HepG2 (cell line): ENCODE results near the gene CTDSP1. TPM values are rescaled to one million over a fixed set of nuclear protein-coding genes. Genes with fewer than 3 reads are reported as not detected.

Source experiments
- FOSL2 ChIP-seq: sonication (generic); formaldehyde crosslinking; IDR thresholded peaks from 2 replicates; pipeline ENCODE4 v1.4.0; 2020; ENCODE audit warnings: missing genetic modification reagents
- GZF1 ChIP-seq: sonication (generic); formaldehyde crosslinking; IDR thresholded peaks from 2 replicates; pipeline ENCODE4 v1.5.1; 2020; ENCODE audit warnings: mild to moderate bottlenecking, missing genetic modification reagents
- KLF15 ChIP-seq: sonication (generic); formaldehyde crosslinking; IDR thresholded peaks from 2 replicates; pipeline ENCODE4 v1.8.1; 2023; ENCODE audit warnings: borderline replicate concordance, mild to moderate bottlenecking, inconsistent platforms, missing genetic modification reagents, mixed read lengths
- POLR2A ChIP-seq, 2 experiments: IDR thresholded peaks; 2 replicates each; pipeline ENCODE4 v1.6.1; 2011; ENCODE audit warnings: low read depth in 2 of 2, low read length in 2 of 2, mild to moderate bottlenecking in 1 of 2, moderate library complexity in 1 of 2; ENCODE audit not compliant: insufficient read depth in 1 of 2
- PPARG ChIP-seq: conservative IDR thresholded peaks from 2 replicates; pipeline ENCODE4 v1.6.1; 2016; ENCODE audit warnings: missing biosample characterization, missing genetic modification reagents
- SALL1 ChIP-seq: sonication (generic); formaldehyde crosslinking; IDR thresholded peaks from 2 replicates; pipeline ENCODE4 v1.8.0; 2022; ENCODE audit warnings: mild to moderate bottlenecking, missing genetic modification reagents
- SMAD9 ChIP-seq: sonication (generic); formaldehyde crosslinking; IDR thresholded peaks from 2 replicates; pipeline ENCODE4 v1.5.1; 2020; ENCODE audit warnings: mild to moderate bottlenecking, missing genetic modification reagents
- ZBTB3 ChIP-seq: sonication (generic); formaldehyde crosslinking; IDR thresholded peaks from 2 replicates; pipeline ENCODE4 v1.4.0; 2020; ENCODE audit warnings: low read depth, mild to moderate bottlenecking, moderate library complexity, missing genetic modification reagents, borderline replicate concordance
- ZFP41 ChIP-seq: sonication (generic); formaldehyde crosslinking; IDR thresholded peaks from 2 replicates; pipeline ENCODE4 v1.4.0; 2020; ENCODE audit warnings: mild to moderate bottlenecking, missing genetic modification reagents, borderline replicate concordance
- ZFX ChIP-seq: sonication (generic); formaldehyde crosslinking; IDR thresholded peaks from 2 replicates; pipeline ENCODE4 v1.4.0; 2020; ENCODE audit warnings: mild to moderate bottlenecking, low read depth, missing genetic modification reagents, moderate library complexity
- ZNF101 ChIP-seq: sonication (generic); formaldehyde crosslinking; IDR thresholded peaks from 2 replicates; pipeline ENCODE4 v1.4.0; 2020; ENCODE audit warnings: mild to moderate bottlenecking, low read depth, missing genetic modification reagents, borderline replicate concordance
- ZNF232 ChIP-seq: sonication (generic); formaldehyde crosslinking; IDR thresholded peaks from 2 replicates; pipeline ENCODE4 v1.4.0; 2020; ENCODE audit warnings: missing genetic modification reagents, borderline replicate concordance
- ZNF282 ChIP-seq: fragments of 450-650 bp; IDR thresholded peaks from 2 replicates; pipeline ENCODE4 v1.6.1; 2018; ENCODE audit not compliant: partially characterized antibody
- ZNF317 ChIP-seq: sonication (generic); formaldehyde crosslinking; IDR thresholded peaks from 2 replicates; pipeline ENCODE4 v1.5.0; 2020; ENCODE audit warnings: mild to moderate bottlenecking, missing genetic modification reagents
- ZNF383 ChIP-seq: sonication (generic); formaldehyde crosslinking; IDR thresholded peaks from 2 replicates; pipeline ENCODE4 v1.4.0; 2020; ENCODE audit warnings: missing genetic modification reagents, mild to moderate bottlenecking, borderline replicate concordance
- ZNF530 ChIP-seq: sonication (generic); formaldehyde crosslinking; IDR thresholded peaks from 2 replicates; pipeline ENCODE4 v1.5.0; 2020; ENCODE audit warnings: low read depth, mild to moderate bottlenecking, missing genetic modification reagents
- ZNF562 ChIP-seq: sonication (generic); formaldehyde crosslinking; IDR thresholded peaks from 2 replicates; pipeline ENCODE4 v1.8.0; 2022; ENCODE audit warnings: missing genetic modification reagents, borderline replicate concordance
- ZNF646 ChIP-seq: sonication (generic); formaldehyde crosslinking; IDR thresholded peaks from 2 replicates; pipeline ENCODE4 v1.9.0; 2021; ENCODE audit warnings: mild to moderate bottlenecking, missing genetic modification reagents
- ZNF75D ChIP-seq: sonication (generic); formaldehyde crosslinking; IDR thresholded peaks from 2 replicates; pipeline ENCODE4 v1.8.1; 2023; ENCODE audit warnings: missing genetic modification reagents, mild to moderate bottlenecking, borderline replicate concordance
- ZSCAN30 ChIP-seq: sonication (generic); formaldehyde crosslinking; IDR thresholded peaks from 2 replicates; pipeline ENCODE4 v1.5.0; 2020; ENCODE audit warnings: mild to moderate bottlenecking, missing genetic modification reagents
- ZZZ3 ChIP-seq: sonication (generic); formaldehyde crosslinking; IDR thresholded peaks from 2 replicates; pipeline ENCODE4 v1.4.0; 2020; ENCODE audit warnings: missing genetic modification reagents, mild to moderate bottlenecking, borderline replicate concordance
- polyA plus RNA-seq, 8 experiments: library from polyadenylated mRNA; depleted of rRNA in 3 of 8; stranded (reverse) in 7 of 8; unstranded in 1 of 8; fragments of >200 nt; fragmentation: Illumina TruSeq in 4 of 8; extraction: Trizol in 4 of 8; gene quantifications; 2 replicates each; pipeline versions ENCODE4 v1.2.1 to v1.2.3, GENCODE V29; 2011 to 2016; ENCODE audit warnings: low read depth in 4 of 8, missing spikeins in 1 of 8, mixed read lengths in 1 of 8; ENCODE audit not compliant: insufficient read depth in 1 of 8
- total RNA-seq, 5 experiments: library from RNA; depleted of rRNA; stranded (reverse); fragments of >200 nt; fragmentation: Illumina TruSeq; extraction: Trizol; gene quantifications; 2 replicates each; pipeline ENCODE4 v1.2.3, GENCODE V29; 2016; ENCODE audit warnings: low read depth in 1 of 5
- TF ChIP-seq, protein P1 (sequence below): sonication (generic); formaldehyde crosslinking; IDR thresholded peaks from 2 replicates; pipeline ENCODE4 v1.8.0; 2023; ENCODE audit warnings: mild to moderate bottlenecking, missing genetic modification reagents

CTDSP1 gene
- total and polyA plus RNA-seq, 2 of the 13 experiments (the other 11 are each of a cell fraction or from before 2014, with no cell fraction given): 91.0 to 268 TPM

DNA sequence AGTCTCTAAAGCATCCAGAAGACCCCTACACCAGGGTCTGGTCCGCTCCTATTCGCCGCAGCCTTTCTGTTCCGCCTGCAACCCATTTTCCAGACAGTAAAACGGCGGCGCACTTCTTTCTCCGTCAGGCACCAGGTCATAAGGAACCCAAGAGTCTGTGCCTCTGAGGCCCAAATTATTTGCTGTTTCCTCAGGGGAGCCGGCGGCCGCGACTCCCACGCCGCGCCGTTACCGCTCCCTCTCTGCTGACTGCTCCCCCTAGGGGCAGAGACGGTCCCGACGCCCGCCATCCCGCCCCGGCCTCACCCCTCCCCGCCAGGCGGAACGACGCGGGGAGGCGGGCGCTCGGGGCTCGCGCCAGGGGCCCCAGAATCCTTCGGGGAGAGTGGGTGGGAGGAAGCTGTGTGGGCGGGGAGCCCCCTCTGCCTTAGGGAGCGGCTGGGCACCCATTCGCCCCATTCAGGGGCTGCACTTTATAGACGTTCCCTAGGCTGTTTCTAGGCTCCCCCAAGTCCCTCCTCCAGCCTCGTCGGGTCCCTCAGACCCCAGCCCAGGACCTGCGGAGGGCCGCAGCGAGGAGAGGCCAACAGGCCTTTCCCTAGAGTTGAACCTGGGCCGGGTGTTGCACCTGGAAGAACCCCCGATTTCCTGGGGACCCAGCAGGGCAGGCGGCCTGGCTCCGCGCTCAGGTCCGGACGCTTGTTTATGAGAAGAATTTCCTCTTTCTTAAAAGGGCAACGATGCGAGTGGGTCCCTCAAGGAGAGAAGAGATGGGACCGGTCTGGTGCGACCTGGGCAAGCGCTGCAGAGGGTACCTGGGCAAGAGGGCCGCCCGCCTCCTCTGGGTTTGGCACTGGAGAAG is 3.6 kb upstream of the CTDSP1 start (continued):
- TF ChIP-seq, protein P1, sequence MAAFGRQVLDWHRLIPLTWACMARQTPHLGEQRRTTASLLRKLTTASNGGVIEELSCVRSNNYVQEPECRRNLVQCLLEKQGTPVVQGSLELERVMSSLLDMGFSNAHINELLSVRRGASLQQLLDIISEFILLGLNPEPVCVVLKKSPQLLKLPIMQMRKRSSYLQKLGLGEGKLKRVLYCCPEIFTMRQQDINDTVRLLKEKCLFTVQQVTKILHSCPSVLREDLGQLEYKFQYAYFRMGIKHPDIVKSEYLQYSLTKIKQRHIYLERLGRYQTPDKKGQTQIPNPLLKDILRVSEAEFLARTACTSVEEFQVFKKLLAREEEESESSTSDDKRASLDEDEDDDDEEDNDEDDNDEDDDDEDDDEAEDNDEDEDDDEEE: peak; percentile 96
- TF ChIP-seq ZNF562 (CRISPR knock-in tag) (no peak), ZSCAN30 (0 out of 2 replicates have a peak, but pooled peaks have one; percentile 19), GZF1 (peak; percentile 93; the same call in 1 of the 2 replicates), ZZZ3 (peak; percentile 91), ZNF317 (CRISPR knock-in tag) (peak; percentile 53; the same call in 1 of the 2 replicates), ZNF530 (CRISPR knock-in tag) (no peak), ZNF75D (CRISPR knock-in tag) (no peak; the same call in 1 of the 2 replicates), POLR2A (IDR thresholded peaks at IDR 0.05; ENCODE audit: insufficient read depth in 1 of 2, low read depth in 2 of 2, low read length in 2 of 2) (peak in 1 of 2 experiments; percentile 23; a peak in 1 of 4 replicates), SALL1 (CRISPR knock-in tag) (peak; percentile 92), ZFP41 (CRISPR knock-in tag) (no peak; the same call in 1 of the 2 replicates), ZNF101 (CRISPR knock-in tag) (no peak), FOSL2 (CRISPR knock-in tag) (peak; percentile 69), ZNF383 (CRISPR knock-in tag) (peak; percentile 86; the same call in 1 of the 2 replicates), SMAD9 (CRISPR knock-in tag) (no peak), ZBTB3 (peak; percentile 90; the same call in 1 of the 2 replicates), KLF15 (peak; percentile 70; the same call in 1 of the 2 replicates), ZNF232 (peak; percentile 88; the same call in 1 of the 2 replicates), ZFX (peak; percentile 95), PPARG (peak; percentile 86), ZNF282 (no peak), ZNF646 (peak; percentile 54; the same call in 1 of the 2 replicates)
